KOPT-K1 (cell line): ENCODE data around the gene AREG.

Experiments used
- H3K27ac ChIP-seq: fragments of 200-600 bp; sonication (generic); 2 replicates; pipeline ENCODE4 v1.5.1; 2016; ENCODE audit warnings: antibody characterized with exemption, mild to moderate bottlenecking, low read depth, low read length; ENCODE audit not compliant: poor library complexity, severe bottlenecking
- H3K36me3 ChIP-seq: fragments of 200-600 bp; sonication (generic); 2 replicates; pipeline ENCODE4 v1.5.1; 2017; ENCODE audit warnings: antibody characterized with exemption, mild to moderate bottlenecking, low read length, moderate library complexity; ENCODE audit not compliant: insufficient read depth
- H3K9me3 ChIP-seq: fragments of 200-600 bp; sonication (generic); 2 replicates; pipeline ENCODE4 v1.5.1; 2017; ENCODE audit warnings: antibody characterized with exemption, low read length, mild to moderate bottlenecking; ENCODE audit not compliant: insufficient read depth, poor library complexity, severe bottlenecking

Gene AREG

GRCh38 chr4:74464291-74464690 lies 19.4 kb downstream of the AREG start:
- no peak overlapping the region for H3K27ac ChIP-seq
- no peaks in the 10 kb centered on the region for H3K9me3 ChIP-seq
- H3K36me3 ChIP-seq, result no peaks in the 10 kb centered on the region

GRCh38 chr4:74466242-74466641 lies 21.3 kb downstream of the AREG start:
- Histone ChIP-seq H3K9me3 (no peaks in the 10 kb centered on the region), H3K36me3 (no peaks in the 10 kb centered on the region), H3K27ac (no peak overlapping the region)

GRCh38 chr4:74471264-74471663 lies 26.3 kb downstream of the AREG start:
- no peaks in the 10 kb centered on the region for H3K36me3 ChIP-seq
- H3K27ac ChIP-seq, result no peak overlapping the region
- H3K9me3 ChIP-seq, result no peaks in the 10 kb centered on the region

GRCh38 chr4:74473155-74473811 lies 28.3 kb downstream of the AREG start:
- no peaks in the 10 kb centered on the region for H3K36me3 ChIP-seq
- no peaks in the 10 kb centered on the region for H3K9me3 ChIP-seq
- no peak overlapping the region for H3K27ac ChIP-seq

- Histone ChIP-seq H3K27ac (no peak overlapping the region), H3K36me3 (no peaks in the 10 kb centered on the region), H3K9me3 (no peaks in the 10 kb centered on the region)
Observed at GRCh38 chr4:74474345-74475090, 29.6 kb downstream of the AREG start.

GRCh38 chr4:74475091-74475800 lies 30.3 kb downstream of the AREG start:
- no peaks in the 10 kb centered on the region for H3K36me3 ChIP-seq
- H3K9me3 ChIP-seq, result no peaks in the 10 kb centered on the region
- H3K27ac ChIP-seq, result no peak overlapping the region

- Histone ChIP-seq H3K36me3 (no peaks in the 10 kb centered on the region), H3K27ac (no peak overlapping the region), H3K9me3 (no peaks in the 10 kb centered on the region)
Observed at GRCh38 chr4:74475946-74476345, 31.0 kb downstream of the AREG start.

- H3K9me3 ChIP-seq, result no peaks in the 10 kb centered on the region
Observed at GRCh38 chr4:74479009-74479408, 34.1 kb downstream of the AREG start.

GRCh38 chr4:74480267-74480666 lies 35.3 kb downstream of the AREG start:
- H3K27ac ChIP-seq, result no peak overlapping the region
- no peaks in the 10 kb centered on the region for H3K36me3 ChIP-seq
- H3K9me3 ChIP-seq, result no peaks in the 10 kb centered on the region

More at GRCh38 chr4:74479009-74479408, 34.1 kb downstream of the AREG start:
- Histone ChIP-seq H3K27ac (no peak overlapping the region), H3K36me3 (no peaks in the 10 kb centered on the region)

- H3K36me3 ChIP-seq, result no peaks in the 10 kb centered on the region
- H3K27ac ChIP-seq, result no peak overlapping the region
- H3K9me3 ChIP-seq, result no peaks in the 10 kb centered on the region
Observed at GRCh38 chr4:74481891-74482609, 37.1 kb downstream of the AREG start.

GRCh38 chr4:74483226-74483911 lies 38.4 kb downstream of the AREG start:
- H3K36me3 ChIP-seq, result no peaks in the 10 kb centered on the region
- no peak overlapping the region for H3K27ac ChIP-seq
- H3K9me3 ChIP-seq, result no peaks in the 10 kb centered on the region

- H3K36me3 ChIP-seq, result no peaks in the 10 kb centered on the region
- H3K9me3 ChIP-seq, result no peaks in the 10 kb centered on the region
- H3K27ac ChIP-seq, result no peak overlapping the region
Observed at GRCh38 chr4:74486905-74487304, 42.0 kb downstream of the AREG start.

GRCh38 chr4:74487771-74488170 lies 42.8 kb downstream of the AREG start:
- no peaks in the 10 kb centered on the region for H3K9me3 ChIP-seq
- no peak overlapping the region for H3K27ac ChIP-seq
- no peaks in the 10 kb centered on the region for H3K36me3 ChIP-seq

GRCh38 chr4:74490736-74491135 lies 45.8 kb downstream of the AREG start:
- Histone ChIP-seq H3K36me3 (no peaks in the 10 kb centered on the region), H3K27ac (no peak overlapping the region), H3K9me3 (no peaks in the 10 kb centered on the region)
